Smooth muscle cell (in vitro differentiated cells): ENCODE results near the gene PPA2. TPM values are rescaled to one million over a fixed set of nuclear protein-coding genes. Genes with fewer than 3 reads are reported as not detected.

Experiments
- DNase-seq: peaks from one replicate; lab custom pipeline; 2025; ENCODE audit not compliant: unreplicated experiment; lab: John Stamatoyannopoulos, UW
- H2AFZ ChIP-seq: fragments of 200-600 bp; sonication (generic); 2 replicates; pipeline ENCODE4 v1.6.0; 2016; ENCODE audit warnings: antibody characterized with exemption, low read depth, mild to moderate bottlenecking
- H3F3A ChIP-seq: fragments of 200-600 bp; sonication (generic); 2 replicates; pipeline ENCODE4 v1.6.0; 2017; ENCODE audit warnings: antibody characterized with exemption, low read depth
- H3K27ac ChIP-seq: fragments of 200-600 bp; sonication (generic); 2 replicates; pipeline ENCODE4 v1.5.1; 2016; ENCODE audit warnings: low read depth, mild to moderate bottlenecking
- H3K27me3 ChIP-seq: fragments of 200-600 bp; sonication (generic); 2 replicates; pipeline ENCODE4 v1.6.1; 2016; ENCODE audit warnings: low read depth, mild to moderate bottlenecking
- H3K36me3 ChIP-seq: fragments of 200-600 bp; sonication (generic); 2 replicates; pipeline ENCODE4 v1.5.1; 2016; ENCODE audit warnings: low read depth
- H3K4me1 ChIP-seq: fragments of 200-600 bp; sonication (generic); 2 replicates; pipeline ENCODE4 v1.5.1; 2016; ENCODE audit warnings: low read depth
- H3K4me2 ChIP-seq: fragments of 200-600 bp; sonication (generic); 2 replicates; pipeline ENCODE4 v1.6.0; 2016; ENCODE audit warnings: mild to moderate bottlenecking
- H3K4me3 ChIP-seq: fragments of 200-600 bp; sonication (generic); 2 replicates; pipeline ENCODE4 v1.5.1; 2016; ENCODE audit warnings: mild to moderate bottlenecking
- H3K79me2 ChIP-seq: fragments of 200-600 bp; sonication (generic); 2 replicates; pipeline ENCODE4 v1.6.0; 2016; ENCODE audit warnings: low read depth, mild to moderate bottlenecking
- H3K9ac ChIP-seq: fragments of 200-600 bp; sonication (generic); 2 replicates; pipeline ENCODE4 v1.6.0; 2016; ENCODE audit warnings: low read depth
- H3K9me3 ChIP-seq: fragments of 200-600 bp; sonication (generic); replicated peaks from 2 replicates; pipeline ENCODE4 v1.5.1; 2016; ENCODE audit warnings: low read depth
- H4K20me1 ChIP-seq: fragments of 200-600 bp; sonication (generic); 2 replicates; pipeline ENCODE4 v1.6.0; 2016; ENCODE audit warnings: low read depth
- WGBS: methylation state at CpG from one replicate; pipeline ENCODE4 v1.1.7; 2016; ENCODE audit warnings: low lambda C conversion rate; 5-methylcytosine and 5-hydroxymethylcytosine counted together
- polyA plus RNA-seq: library from polyadenylated mRNA; unstranded; fragments of >200 nt; fragmentation: Nextera tagmentation; extraction: Ambion mirVana; gene quantifications from 2 replicates; pipeline ENCODE4 v1.2.1, GENCODE V29; 2016
- total RNA-seq: library from RNA; depleted of rRNA; stranded (reverse); fragments of >200 nt; gene quantifications from 2 replicates; pipeline ENCODE4 v1.2.3, GENCODE V29; 2014
- TF ChIP-seq, protein P1 (sequence below): fragments of 200-600 bp; sonication (generic); IDR thresholded peaks from 2 replicates; pipeline ENCODE4 v1.5.1; 2017; ENCODE audit warnings: borderline replicate concordance, mild to moderate bottlenecking, antibody characterized with exemption; ENCODE audit not compliant: insufficient read depth, poor library complexity, severe bottlenecking

Gene PPA2
- total RNA-seq = 96.5 and 136 TPM in 2 replicates
- 84.4 and 91.3 TPM in 2 replicates for polyA plus RNA-seq

DNA sequence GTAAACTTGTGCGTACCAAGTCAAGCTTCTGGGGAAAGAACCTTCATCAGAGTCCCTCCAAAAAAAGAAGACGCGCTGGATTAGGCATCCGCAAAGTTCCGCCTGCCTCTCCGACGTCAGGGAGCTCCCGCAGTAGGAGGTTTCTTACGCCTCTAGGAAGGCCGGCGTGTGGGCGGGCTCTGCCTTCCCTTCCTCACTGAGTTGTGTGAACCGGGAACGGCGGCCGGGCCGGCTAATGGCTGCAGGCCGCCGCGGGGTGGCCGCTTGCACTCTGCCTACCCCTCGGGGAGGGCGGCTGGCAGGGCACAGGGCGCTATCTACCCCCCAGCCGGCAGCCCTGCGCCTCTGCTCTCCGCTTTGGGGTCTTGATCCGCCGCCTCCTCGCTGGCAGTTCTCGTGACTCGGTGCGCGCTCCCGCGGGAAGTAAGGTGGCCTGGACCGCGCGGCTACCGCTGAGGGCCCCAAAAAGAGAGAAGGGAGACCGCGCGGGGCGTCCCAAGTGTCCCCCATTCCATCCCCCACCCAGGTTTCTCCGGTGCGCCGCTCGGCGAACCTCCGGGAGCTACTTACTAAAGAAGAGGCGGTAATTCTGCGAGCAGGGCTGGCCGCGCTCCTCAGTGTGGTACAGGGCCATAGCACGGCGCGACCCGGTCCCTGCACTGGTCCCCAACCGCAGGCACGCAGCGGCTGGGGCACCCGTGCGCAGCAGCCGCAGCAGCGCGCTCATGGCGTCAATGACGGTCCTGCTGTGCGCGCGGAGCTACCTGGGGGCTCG lies at the start of gene PPA2:
Gene PPA2, minus strand, starts transcription at position 739 of the 775 bp plus-strand sequence. Its CDS starts 12 bp downstream, at position 727.
- H3K27ac ChIP-seq = peak within 1 kb of the TSS; percentile 90
- peaks cover 16% of the 10 kb centered on the region for H3K4me1 ChIP-seq
- peaks cover 30% of the 10 kb centered on the region for H4K20me1 ChIP-seq
- H3K36me3 ChIP-seq = no peaks in the 10 kb centered on the region
- no peaks in the 10 kb centered on the region for H3F3A ChIP-seq
- WGBS = under 1% methylated on average over 71 of the region's 72 CpGs
- peak within 1 kb of the TSS; percentile 92 for H3K4me2 ChIP-seq
- H3K27me3 ChIP-seq = peaks cover 5% of the 10 kb centered on the region
- peaks cover 43% of the 10 kb centered on the region for H3K79me2 ChIP-seq
- peak within 1 kb of the TSS; percentile 92 for H3K9ac ChIP-seq
- peak within 1 kb of the TSS; percentile 93 for H3K4me3 ChIP-seq
- peak within 1 kb of the TSS; percentile 99 for H2AFZ ChIP-seq
- peak; percentile 77 for DNase-seq
- TF ChIP-seq, protein P1, sequence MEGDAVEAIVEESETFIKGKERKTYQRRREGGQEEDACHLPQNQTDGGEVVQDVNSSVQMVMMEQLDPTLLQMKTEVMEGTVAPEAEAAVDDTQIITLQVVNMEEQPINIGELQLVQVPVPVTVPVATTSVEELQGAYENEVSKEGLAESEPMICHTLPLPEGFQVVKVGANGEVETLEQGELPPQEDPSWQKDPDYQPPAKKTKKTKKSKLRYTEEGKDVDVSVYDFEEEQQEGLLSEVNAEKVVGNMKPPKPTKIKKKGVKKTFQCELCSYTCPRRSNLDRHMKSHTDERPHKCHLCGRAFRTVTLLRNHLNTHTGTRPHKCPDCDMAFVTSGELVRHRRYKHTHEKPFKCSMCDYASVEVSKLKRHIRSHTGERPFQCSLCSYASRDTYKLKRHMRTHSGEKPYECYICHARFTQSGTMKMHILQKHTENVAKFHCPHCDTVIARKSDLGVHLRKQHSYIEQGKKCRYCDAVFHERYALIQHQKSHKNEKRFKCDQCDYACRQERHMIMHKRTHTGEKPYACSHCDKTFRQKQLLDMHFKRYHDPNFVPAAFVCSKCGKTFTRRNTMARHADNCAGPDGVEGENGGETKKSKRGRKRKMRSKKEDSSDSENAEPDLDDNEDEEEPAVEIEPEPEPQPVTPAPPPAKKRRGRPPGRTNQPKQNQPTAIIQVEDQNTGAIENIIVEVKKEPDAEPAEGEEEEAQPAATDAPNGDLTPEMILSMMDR = no peak
- no peaks in the 10 kb centered on the region for H3K9me3 ChIP-seq

DNA sequence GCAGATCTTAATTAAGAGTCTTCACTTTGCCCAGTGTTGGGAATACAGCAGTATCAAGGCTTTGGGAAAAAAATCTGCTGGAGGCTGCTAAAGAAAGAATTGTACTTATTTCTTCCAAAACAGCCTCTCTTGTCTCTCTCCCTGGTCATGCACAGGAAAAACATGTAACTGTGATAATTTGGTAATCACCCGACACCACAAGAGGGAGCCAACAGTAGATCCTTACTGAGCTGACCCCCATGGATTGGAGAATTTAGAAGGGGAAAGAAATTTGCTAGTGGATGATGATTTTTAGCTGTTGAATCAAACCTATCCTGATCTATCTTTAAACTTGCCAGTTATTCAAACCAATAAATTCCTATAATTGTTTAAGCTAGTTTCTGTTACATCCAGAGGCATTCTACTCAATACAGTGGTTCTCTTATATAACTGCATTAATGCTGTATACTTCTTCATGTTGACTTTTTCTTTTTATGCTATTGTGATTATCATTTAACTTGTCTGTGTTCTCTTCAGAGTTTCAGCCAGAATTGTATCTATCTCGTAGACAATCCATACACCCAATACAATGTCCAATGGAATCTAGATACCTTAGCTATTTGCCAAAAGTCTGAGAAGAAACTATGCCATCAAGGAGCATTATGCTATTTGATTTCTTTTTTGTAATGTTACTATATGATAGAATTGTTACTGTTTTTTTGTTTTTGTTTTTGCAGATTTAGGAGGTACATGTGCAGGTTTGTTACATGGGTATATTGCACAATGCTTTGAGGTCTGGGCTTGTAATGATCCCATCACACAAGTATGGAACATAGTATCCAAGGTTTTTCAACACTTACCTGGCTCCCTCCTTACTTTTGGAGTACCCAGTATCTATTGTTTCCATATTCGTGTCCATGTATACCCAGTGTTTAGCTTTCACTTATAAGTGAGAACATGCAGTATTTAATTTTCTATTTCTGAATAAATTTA lies 47.2 kb upstream of the PPA2 start:
- Histone ChIP-seq H3K27ac (no peak overlapping the region), H2AFZ (no peak overlapping the region), H3K36me3 (no peaks in the 10 kb centered on the region), H3K4me1 (no peaks in the 10 kb centered on the region), H3K4me3 (no peak overlapping the region), H3K27me3 (peaks cover 16% of the 10 kb centered on the region), H3K9ac (no peak overlapping the region), H3K9me3 (no peaks in the 10 kb centered on the region), H3F3A (no peaks in the 10 kb centered on the region), H3K4me2 (no peak overlapping the region), H4K20me1 (no peaks in the 10 kb centered on the region), H3K79me2 (no peaks in the 10 kb centered on the region)
- no peak for DNase-seq
- 12% methylated on average over 3 of the region's 3 CpGs for WGBS
- TF ChIP-seq, protein P1 = peak; percentile 64

DNA sequence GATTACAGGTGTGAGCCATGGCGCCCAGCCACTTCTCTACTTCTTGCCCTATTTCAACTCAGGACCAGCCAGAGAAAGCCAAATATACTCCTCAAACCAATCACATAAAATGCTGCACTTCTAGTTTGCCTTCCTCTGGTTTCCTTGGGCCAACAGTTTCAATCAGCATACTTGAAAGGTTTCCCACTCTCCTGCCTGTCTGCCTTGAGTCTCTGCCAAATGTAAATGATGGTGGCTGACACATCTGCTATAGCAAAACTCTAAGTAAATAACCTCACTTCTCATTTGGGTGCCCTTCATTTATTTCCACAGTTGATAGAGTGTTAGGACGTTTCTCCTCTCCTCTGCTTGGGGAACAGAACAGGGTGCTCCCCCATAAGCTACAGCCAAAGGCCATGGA lies 36.4 kb upstream of the PPA2 start:
- TF ChIP-seq, protein P1 = no peak
- Histone ChIP-seq H3K79me2 (no peaks in the 10 kb centered on the region), H3K4me1 (no peaks in the 10 kb centered on the region), H3K4me2 (no peak overlapping the region), H3K9me3 (no peaks in the 10 kb centered on the region), H3K4me3 (no peak overlapping the region), H4K20me1 (no peaks in the 10 kb centered on the region), H3K27ac (no peak overlapping the region), H3K9ac (no peak overlapping the region), H2AFZ (no peak overlapping the region), H3K27me3 (no peaks in the 10 kb centered on the region), H3K36me3 (no peaks in the 10 kb centered on the region), H3F3A (no peaks in the 10 kb centered on the region)
- 77% methylated on average over 2 of the region's 2 CpGs for WGBS
- DNase-seq = no peak
